Stomach (tissue), 9 donors: Measurements from ENCODE around the gene LRMDA. TPM values are rescaled to one million over a fixed set of nuclear protein-coding genes. Genes with fewer than 3 reads are reported as not detected.

Experiments
- DNase-seq, 2 donors: peaks; one replicate each; pipeline versions ENCODE4 v3.0.0 to v3.0.0-alpha.2; 2013 to 2019
- H3K27ac ChIP-seq, 5 donors: fragments of 200-600 bp in 4 of 5; sonication (generic) in 4 of 5; one replicate each; pipeline ENCODE4 v1.5.1; 2013 to 2019; ENCODE audit warnings: mild to moderate bottlenecking in 1 of 5, moderate library complexity in 1 of 5
- H3K27me3 ChIP-seq, 3 donors: fragments of 200-600 bp; sonication (generic); one replicate each; pipeline ENCODE4 v1.5.1; 2017 to 2019; ENCODE audit warnings: mixed run types in 1 of 3
- H3K36me3 ChIP-seq, 4 donors: fragments of 200-600 bp; sonication (generic); 1 replicate in 3 of 4; 2 replicates in 1 of 4; pipeline ENCODE4 v1.5.1; 2016 to 2019
- H3K4me1 ChIP-seq, 4 donors: fragments of 200-600 bp; sonication (generic); one replicate each; pipeline ENCODE4 v1.5.1; 2016 to 2019
- H3K4me3 ChIP-seq, 4 donors: fragments of 200-600 bp; sonication (generic) in 3 of 4; one replicate each; pipeline ENCODE4 v1.5.1; 2016 to 2019; ENCODE audit warnings: mild to moderate bottlenecking in 1 of 4
- H3K9me3 ChIP-seq, 4 donors: fragments of 200-600 bp; sonication (generic); one replicate each; pipeline ENCODE4 v1.5.1; 2016 to 2019
- CTCF ChIP-seq, 7 experiments: fragments of 450-650 bp in 4 of 7; fragments of 200-600 bp in 3 of 7; sonication (generic) in 3 of 7; IDR thresholded peaks; one replicate each; pipeline ENCODE4 v1.5.1; 2016 to 2019; ENCODE audit warnings: antibody characterized with exemption in 7 of 7, control low read depth in 2 of 7, mild to moderate bottlenecking in 1 of 7
- EP300 ChIP-seq: sonication (generic); formaldehyde crosslinking; IDR thresholded peaks from one replicate; pipeline ENCODE4 v1.6.1; 2017; ENCODE audit warnings: antibody characterized with exemption
- POLR2A ChIP-seq, 4 donors: fragments of 450-650 bp; IDR thresholded peaks; one replicate each; pipeline ENCODE4 v1.6.1; 2016; ENCODE audit warnings: antibody characterized with exemption in 4 of 4, control low read depth in 2 of 4, mild to moderate bottlenecking in 1 of 4, moderate library complexity in 1 of 4
- POLR2AphosphoS5 ChIP-seq, 3 donors: sonication (generic); formaldehyde crosslinking; IDR thresholded peaks; one replicate each; pipeline ENCODE4 v1.6.1; 2016; ENCODE audit warnings: antibody characterized with exemption in 3 of 3
- WGBS, 5 donors: extraction: QIAGEN DNeasy Blood & Tissue Kit in 3 of 5; methylation state at CpG; one replicate each; pipeline versions ENCODE4 v1.1.5 to v1.1.7; 2013 to 2018; 5-methylcytosine and 5-hydroxymethylcytosine counted together
- intact Hi-C: fragments of 100-400 bp; cut with DNase I; formaldehyde crosslinking; loops from one replicate; pipeline ENCODE4 v1.15.1; 2023; ENCODE audit warnings: low total_unique reads
- polyA plus RNA-seq, 3 donors: library from polyadenylated mRNA; stranded (reverse); fragments of 200-250 nt; gene quantifications; one replicate each; pipeline ENCODE4 v1.2.3, GENCODE V29; 2013
- total RNA-seq, 5 donors: library from RNA; depleted of rRNA; stranded (reverse); fragments of >200 nt; gene quantifications; one replicate each; pipeline versions ENCODE4 v1.1.0 to v1.2.3, GENCODE V29; 2014 to 2016
- donor health status: healthy with polysubstance abuse.
- donor health status: Bipolar disorder and iron deficiency.
- donor health status: healthy.

The LRMDA gene
- total and polyA plus RNA-seq, 8 donors: 1.3 to 30.2 (median 13.6) TPM; not detected in 1

GRCh38 chr10:75995041-75995430, 563.6 kb downstream of the LRMDA start:
- Histone ChIP-seq H3K9me3 (no peaks in the 10 kb centered on the region), H3K4me3 (no peak overlapping the region), H3K27me3 (no peaks in the 10 kb centered on the region), H3K4me1 (peaks cover 0 to 2% (median 0%) of the 10 kb centered on the region in 4 donors), H3K36me3 (no peaks in the 10 kb centered on the region), H3K27ac (no peak overlapping the region)
- TF ChIP-seq CTCF (IDR thresholded peaks at IDR 0.05): no peak
- no peak for TF ChIP-seq POLR2A (IDR thresholded peaks at IDR 0.05)
- TF ChIP-seq EP300: no peak
- TF ChIP-seq POLR2AphosphoS5 (IDR thresholded peaks at IDR 0.05): no peak
- intact Hi-C loops: no loop called here
- WGBS, 5 donors: 93 to 100% (median 97%) methylated on average over 1 of the region's 1 CpG
- DNase-seq: no peak

- H3K27me3 ChIP-seq: no peaks in the 10 kb centered on the region
- DNase-seq: no peak
- H3K36me3 ChIP-seq: no peaks in the 10 kb centered on the region
- no peaks in the 10 kb centered on the region for H3K9me3 ChIP-seq
- no peak overlapping the region for H3K27ac ChIP-seq
- intact Hi-C loops: no loop called here
- no peaks in the 10 kb centered on the region for H3K4me1 ChIP-seq
- TF ChIP-seq POLR2A (IDR thresholded peaks at IDR 0.05): no peak
- TF ChIP-seq CTCF (IDR thresholded peaks at IDR 0.05): no peak
- no peak for TF ChIP-seq EP300
- no peak for TF ChIP-seq POLR2AphosphoS5 (IDR thresholded peaks at IDR 0.05)
- H3K4me3 ChIP-seq: no peak overlapping the region
- 16 to 54% (median 33%) methylated on average over 1 of the region's 1 CpG for WGBS, 5 donors
Observed at GRCh38 chr10:75995720-75996119, 564.3 kb downstream of the LRMDA start.

- Histone ChIP-seq H3K9me3 (no peaks in the 10 kb centered on the region), H3K27ac (no peak overlapping the region), H3K4me3 (no peak overlapping the region), H3K27me3 (no peaks in the 10 kb centered on the region), H3K36me3 (no peaks in the 10 kb centered on the region), H3K4me1 (no peaks in the 10 kb centered on the region)
- DNase-seq: no peak
- no peak for TF ChIP-seq POLR2AphosphoS5 (IDR thresholded peaks at IDR 0.05)
- no peak for TF ChIP-seq CTCF (IDR thresholded peaks at IDR 0.05)
- no peak for TF ChIP-seq POLR2A (IDR thresholded peaks at IDR 0.05)
- TF ChIP-seq EP300: no peak
- WGBS, 5 donors: 70 to 84% (median 80%) methylated on average over 2 of the region's 2 CpGs
- intact Hi-C loops: no loop called here
Observed at GRCh38 chr10:75999001-75999400, 567.6 kb downstream of the LRMDA start.

- intact Hi-C loops: no loop called here
- H3K4me3 ChIP-seq: no peak overlapping the region
- no peak overlapping the region for H3K27ac ChIP-seq
- no peaks in the 10 kb centered on the region for H3K9me3 ChIP-seq
- TF ChIP-seq POLR2AphosphoS5 (IDR thresholded peaks at IDR 0.05): no peak
- TF ChIP-seq CTCF (IDR thresholded peaks at IDR 0.05): no peak
- no peak for TF ChIP-seq POLR2A (IDR thresholded peaks at IDR 0.05)
- TF ChIP-seq EP300: no peak
- DNase-seq: no peak
- WGBS, 5 donors: 86 to 90% (median 89%) methylated on average over 7 of the region's 7 CpGs
- H3K4me1 ChIP-seq: no peaks in the 10 kb centered on the region
- no peaks in the 10 kb centered on the region for H3K27me3 ChIP-seq
- no peaks in the 10 kb centered on the region for H3K36me3 ChIP-seq
Observed at GRCh38 chr10:75999515-76000209, 568.2 kb downstream of the LRMDA start.
